GM18502 (cell line): ENCODE data around the gene BMP2.

ENCODE experiments used
- ATAC-seq: cut with Tn5 transposase; IDR thresholded peaks from one replicate; pipeline ENCODE4 v1.9.1; 2021; ENCODE audit warnings: mild to moderate bottlenecking; ENCODE audit not compliant: unreplicated experiment, poor library complexity

The BMP2 gene

GRCh38 chr20:6767126-6767535 is 355 bp upstream of the BMP2 start:
- no peak for ATAC-seq

DNA sequence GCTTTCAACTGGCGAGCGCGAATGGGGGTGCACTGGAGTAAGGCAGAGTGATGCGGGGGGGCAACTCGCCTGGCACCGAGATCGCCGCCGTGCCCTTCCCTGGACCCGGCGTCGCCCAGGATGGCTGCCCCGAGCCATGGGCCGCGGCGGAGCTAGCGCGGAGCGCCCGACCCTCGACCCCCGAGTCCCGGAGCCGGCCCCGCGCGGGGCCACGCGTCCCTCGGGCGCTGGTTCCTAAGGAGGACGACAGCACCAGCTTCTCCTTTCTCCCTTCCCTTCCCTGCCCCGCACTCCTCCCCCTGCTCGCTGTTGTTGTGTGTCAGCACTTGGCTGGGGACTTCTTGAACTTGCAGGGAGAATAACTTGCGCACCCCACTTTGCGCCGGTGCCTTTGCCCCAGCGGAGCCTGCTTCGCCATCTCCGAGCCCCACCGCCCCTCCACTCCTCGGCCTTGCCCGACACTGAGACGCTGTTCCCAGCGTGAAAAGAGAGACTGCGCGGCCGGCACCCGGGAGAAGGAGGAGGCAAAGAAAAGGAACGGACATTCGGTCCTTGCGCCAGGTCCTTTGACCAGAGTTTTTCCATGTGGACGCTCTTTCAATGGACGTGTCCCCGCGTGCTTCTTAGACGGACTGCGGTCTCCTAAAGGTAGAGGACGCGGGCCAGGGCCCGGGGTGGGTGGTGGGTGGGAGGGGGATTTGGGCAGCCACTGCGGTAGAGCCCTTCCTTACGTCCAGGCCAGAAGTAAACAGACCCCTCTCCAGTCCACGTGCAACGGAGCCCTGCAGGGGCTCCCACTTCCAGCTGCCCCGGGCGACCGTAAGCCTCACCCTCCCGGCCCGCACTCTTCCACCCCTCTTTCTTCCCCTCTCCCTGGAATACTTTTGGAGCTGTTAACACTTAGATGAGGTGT is 998 bp downstream of the BMP2 start:
- no peak for ATAC-seq

- ATAC-seq, result no peak
These were observed 2.7 kb downstream of the BMP2 start for GRCh38 chr20:6769903-6770785.

DNA sequence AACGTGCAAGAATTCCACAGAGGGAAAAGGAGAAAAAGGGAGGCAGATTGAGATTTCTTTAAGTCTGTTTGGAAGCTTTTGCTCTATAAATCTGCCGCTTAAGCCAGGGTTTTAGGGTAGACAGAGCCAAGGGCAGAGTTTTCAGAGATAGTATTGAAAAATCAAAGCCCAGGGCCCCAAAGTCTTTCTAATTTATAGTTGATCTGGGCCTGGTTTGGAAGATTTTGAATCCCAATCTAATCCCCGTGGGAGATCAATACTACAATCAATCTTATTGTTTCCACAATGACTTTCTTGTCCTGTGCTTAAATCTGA is 3.3 kb downstream of the BMP2 start:
- ATAC-seq, result no peak

DNA sequence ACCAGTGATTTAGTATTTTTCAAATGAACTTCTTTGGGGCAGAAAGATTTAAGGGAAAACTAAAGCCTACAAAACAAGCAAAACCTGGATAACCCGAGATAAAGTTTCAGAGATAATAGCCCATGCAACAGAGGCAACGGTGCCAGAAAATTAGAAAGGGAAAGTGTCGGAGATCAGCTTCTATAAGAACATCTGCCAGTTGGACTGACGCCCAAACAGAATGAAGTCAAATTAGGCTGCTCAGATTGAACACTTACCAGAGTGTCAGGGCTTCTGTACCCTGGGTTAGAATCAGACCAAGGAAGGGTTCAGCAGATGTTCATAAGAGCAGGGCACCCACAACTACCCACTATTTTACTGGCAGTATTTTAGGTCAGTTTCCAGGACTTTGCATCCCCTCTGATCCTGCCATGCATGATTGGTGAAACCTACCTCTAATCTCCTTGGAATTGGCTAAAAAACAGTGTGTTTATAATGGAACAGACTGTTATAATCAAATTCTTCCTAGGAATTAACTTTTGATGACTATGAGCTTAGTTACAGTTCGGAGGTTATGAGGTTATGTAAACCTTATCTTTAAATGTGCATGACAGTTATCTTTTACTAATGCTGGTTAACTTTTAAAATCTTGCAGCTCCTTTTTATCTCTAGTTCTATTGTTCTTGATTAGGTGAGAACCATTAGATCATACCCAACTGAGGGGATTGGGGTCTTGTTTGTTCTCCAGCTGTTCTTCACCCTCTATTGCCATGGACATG is 13.1 kb downstream of the BMP2 start:
- ATAC-seq, result no peak

DNA sequence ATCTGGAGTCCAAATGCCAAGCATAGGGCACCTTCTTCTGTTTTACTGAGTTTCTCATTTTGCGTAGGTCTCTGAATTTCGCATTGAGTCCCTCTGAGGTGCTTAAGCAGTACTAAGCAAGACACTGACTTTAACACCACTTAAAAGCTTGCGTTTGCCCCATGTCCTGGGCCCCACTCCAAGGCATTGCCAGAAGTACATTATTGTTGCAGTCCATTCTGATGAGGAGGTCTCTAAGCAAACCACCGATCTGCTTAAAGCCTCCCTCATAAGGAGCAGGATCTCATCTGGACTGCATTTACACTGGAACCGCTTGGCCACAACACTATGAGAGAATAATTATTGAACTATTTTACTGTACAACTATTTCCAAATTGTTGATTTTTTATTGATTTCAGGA is 16.3 kb downstream of the BMP2 start:
- no peak for ATAC-seq

GRCh38 chr20:6784210-6784631 is 16.7 kb downstream of the BMP2 start:
- no peak for ATAC-seq

- no peak for ATAC-seq
These were observed 17.3 kb downstream of the BMP2 start for GRCh38 chr20:6784767-6785166.

- ATAC-seq, result no peak
These were observed 19.1 kb downstream of the BMP2 start for GRCh38 chr20:6786548-6786947.

DNA sequence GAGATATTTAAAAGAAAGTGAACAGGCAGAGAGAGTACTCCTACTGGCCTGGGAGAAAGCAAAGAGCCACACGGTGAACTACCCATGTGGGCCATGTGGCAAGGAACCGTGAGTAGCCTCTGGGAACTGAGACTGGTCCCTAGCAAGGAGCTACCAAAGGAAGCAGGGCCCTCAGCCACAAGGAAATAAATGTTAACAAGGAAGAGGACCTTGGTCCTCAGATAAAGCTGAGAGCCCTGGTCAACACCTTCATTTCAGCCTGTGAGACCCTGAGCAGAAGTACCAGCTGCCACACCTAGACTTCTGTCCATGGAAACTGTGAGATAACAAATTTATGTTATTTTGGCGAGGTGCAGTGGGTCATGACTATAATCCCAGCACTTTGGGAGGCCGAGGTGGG is 25.3 kb downstream of the BMP2 start:
- ATAC-seq, result no peak

GRCh38 chr20:6802227-6802626 is 34.7 kb downstream of the BMP2 start:
- no peak for ATAC-seq

- ATAC-seq, result no peak
These were observed 38.8 kb downstream of the BMP2 start for GRCh38 chr20:6806275-6806674.

GRCh38 chr20:6811262-6812035 is 44.0 kb downstream of the BMP2 start:
- ATAC-seq, result no peak

- ATAC-seq, result no peak
These were observed 45.0 kb downstream of the BMP2 start for GRCh38 chr20:6812530-6812929.

- ATAC-seq, result no peak
These were observed 47.5 kb downstream of the BMP2 start for GRCh38 chr20:6814945-6815344.

DNA sequence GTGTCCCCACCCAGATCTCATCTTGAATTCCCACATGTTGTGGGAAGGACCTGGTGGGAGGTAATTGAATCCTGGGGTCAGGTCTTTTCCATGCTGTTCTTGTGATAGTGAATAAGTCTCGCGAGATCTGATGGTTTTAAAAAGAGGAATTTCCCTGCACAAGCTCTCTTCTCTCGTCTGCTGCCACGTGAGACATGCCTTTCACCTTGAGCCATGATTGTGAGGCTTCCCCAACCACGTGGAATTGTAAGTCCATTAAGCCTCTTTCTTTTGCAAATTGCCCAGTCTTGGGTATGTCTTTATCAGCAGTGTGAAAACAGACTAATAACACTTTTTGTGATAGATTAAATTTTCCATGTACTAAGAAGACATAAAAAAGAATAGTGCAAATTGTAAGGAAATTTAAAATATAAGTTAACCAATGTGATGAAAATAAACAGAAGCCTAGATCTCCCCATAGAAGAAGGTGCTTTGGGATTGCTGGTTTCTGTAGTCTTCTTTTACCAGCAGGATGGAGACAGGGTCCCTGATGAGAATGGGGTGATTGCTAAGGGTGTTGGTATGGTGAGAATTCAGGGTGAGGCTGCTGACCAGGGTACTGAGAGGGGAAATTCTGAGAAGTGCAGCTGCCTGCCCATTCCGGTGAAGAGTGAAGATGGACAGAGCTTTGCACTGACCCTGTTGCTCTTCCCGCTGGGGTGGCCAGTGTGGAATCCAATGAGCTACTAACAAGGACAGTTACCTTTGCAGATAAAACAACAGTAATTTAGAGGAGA is 50.7 kb downstream of the BMP2 start:
- no peak for ATAC-seq

GRCh38 chr20:6819599-6819998 is 52.1 kb downstream of the BMP2 start:
- ATAC-seq, result no peak

GRCh38 chr20:6824401-6824800 is 56.9 kb downstream of the BMP2 start:
- ATAC-seq, result no peak

- no peak for ATAC-seq
These were observed 60.0 kb downstream of the BMP2 start for GRCh38 chr20:6827472-6827871.
